OCI-LY7 (cell line): ENCODE data around the gene PHETA1. TPM values are rescaled to one million over a fixed set of nuclear protein-coding genes. Genes with fewer than 3 reads are reported as not detected.

Experiments
- BruUV-seq: library from RNA; stranded (reverse); fragments of 400-500 nt; replicated peaks from 2 replicates; lab custom pipeline; 2021; lab: Mats Ljungman, UMichigan
- CTCF ChIA-PET: fragments of 300-600 bp; sonication (Branson Sonifier 250); formaldehyde crosslinking; loops from one replicate; lab custom pipeline; 2022; ENCODE audit warnings: antibody characterized with exemption; ENCODE audit not compliant: unreplicated experiment; lab: Charles Lee
- POLR2A ChIA-PET: fragments of 300-600 bp; sonication (Branson Sonifier 250); formaldehyde crosslinking; loops from one replicate; lab custom pipeline; 2022; ENCODE audit warnings: antibody characterized with exemption; lab: Charles Lee
- DNase-seq: peaks from one replicate; pipeline ENCODE4 v3.0.0-alpha.2; 2015; ENCODE audit warnings: low spot score
- H2AFZ ChIP-seq: fragments of 200-600 bp; sonication (generic), shearing (Covaris generic); 2 replicates; pipeline ENCODE4 v1.6.1; 2014; ENCODE audit warnings: mild to moderate bottlenecking, antibody characterized with exemption, low read length, moderate library complexity
- H3K27ac ChIP-seq: fragments of 200-600 bp; sonication (generic); 2 replicates; pipeline ENCODE4 v1.5.1; 2014; ENCODE audit warnings: mixed run types, low read depth, mild to moderate bottlenecking, moderate library complexity, low read length, inconsistent platforms; ENCODE audit not compliant: poor library complexity, severe bottlenecking
- H3K36me3 ChIP-seq: fragments of 200-600 bp; sonication (generic); 2 replicates; pipeline ENCODE4 v1.6.1; 2014; ENCODE audit warnings: mild to moderate bottlenecking, antibody characterized with exemption, low read length, moderate library complexity, mixed read lengths; ENCODE audit not compliant: insufficient read depth
- H3K4me1 ChIP-seq: fragments of 200-600 bp; sonication (generic); 2 replicates; pipeline ENCODE4 v1.5.1; 2014; ENCODE audit warnings: mild to moderate bottlenecking, low read length; ENCODE audit not compliant: insufficient read depth, poor library complexity, severe bottlenecking
- H3K4me2 ChIP-seq: fragments of 200-600 bp; sonication (generic); 2 replicates; pipeline ENCODE4 v1.6.1; 2014; ENCODE audit warnings: mild to moderate bottlenecking, low read length
- H3K4me3 ChIP-seq: fragments of 200-600 bp; sonication (generic); 2 replicates; pipeline ENCODE4 v1.5.1; 2014; ENCODE audit warnings: mild to moderate bottlenecking, low read depth, low read length; ENCODE audit not compliant: poor library complexity, severe bottlenecking
- H3K79me2 ChIP-seq: fragments of 200-600 bp; sonication (generic); 2 replicates; pipeline ENCODE4 v1.6.1; 2016; ENCODE audit warnings: low read depth, mild to moderate bottlenecking, low read length, moderate library complexity, mixed read lengths; ENCODE audit not compliant: insufficient read depth
- H3K9me2 ChIP-seq: fragments of 200-600 bp; sonication (generic); 2 replicates; pipeline ENCODE4 v1.6.1; 2016; ENCODE audit warnings: mild to moderate bottlenecking, low read length, mixed read lengths; ENCODE audit not compliant: insufficient read depth
- H3K9me3 ChIP-seq: fragments of 200-600 bp; sonication (generic); 2 replicates; pipeline ENCODE4 v1.6.1; 2014; ENCODE audit warnings: mild to moderate bottlenecking, mixed run types, low read length, mixed read lengths
- H4K20me1 ChIP-seq: fragments of 200-600 bp; sonication (generic); 2 replicates; pipeline ENCODE4 v1.6.1; 2014; ENCODE audit warnings: mild to moderate bottlenecking, antibody characterized with exemption, low read length, moderate library complexity, mixed read lengths; ENCODE audit not compliant: insufficient read depth
- CTCF ChIP-seq: fragments of 200-600 bp; sonication (generic); conservative IDR thresholded peaks from 2 replicates; pipeline ENCODE4 v1.5.1; 2014; ENCODE audit warnings: mild to moderate bottlenecking, antibody characterized with exemption, low read length, moderate library complexity, mixed read lengths
- EZH2phosphoT487 ChIP-seq: fragments of 200-600 bp; sonication (generic); IDR thresholded peaks from 2 replicates; pipeline ENCODE4 v1.6.1; 2018; ENCODE audit warnings: low read depth, borderline replicate concordance, mild to moderate bottlenecking, mixed run types, antibody characterized with exemption, low read length, moderate library complexity, mixed read lengths
- intact Hi-C: fragments of 100-400 bp; cut with micrococcal nuclease; formaldehyde crosslinking; loops from one replicate; pipeline ENCODE4 v1.10.0; 2022; ENCODE audit not compliant: unreplicated experiment
- total RNA-seq, 2 experiments: library from RNA; depleted of rRNA in 1 of 2; stranded (reverse); fragments of >200 nt in 1 of 2; shearing (Covaris generic) in 1 of 2; gene quantifications; 2 replicates each; pipeline ENCODE4 v1.2.3, GENCODE V29; 2014 to 2022

Gene PHETA1
- total RNA-seq, 2 experiments from 2014 or later, result 0.73 to 2.7 TPM

- no peaks in the 10 kb centered on the region for H4K20me1 ChIP-seq
- H3K79me2 ChIP-seq, result no peaks in the 10 kb centered on the region
- TF ChIP-seq EZH2phosphoT487 (no peak), CTCF (no peak)
- H3K27ac ChIP-seq, result no peak overlapping the region
- ChIA-PET POLR2A (interaction anchor here (0.6 kb wide), 1 partner anchor 413 kb away, joined by 3 read pairs; no protein-coding TSS in a partner anchor), CTCF (no interaction called here)
- H3K4me2 ChIP-seq, result no peak overlapping the region
- no peak overlapping the region for H2AFZ ChIP-seq
- no peak for DNase-seq
- H3K4me1 ChIP-seq, result no peaks in the 10 kb centered on the region
- H3K9me2 ChIP-seq, result no peaks in the 10 kb centered on the region
- H3K36me3 ChIP-seq, result no peaks in the 10 kb centered on the region
- intact Hi-C loops, result no loop called here
- no peak overlapping the region for H3K4me3 ChIP-seq
- 0 out of 2 replicates have a peak, but pooled peaks cover 10% of the 10 kb centered on the region for H3K9me3 ChIP-seq
- no TSS peak for BruUV-seq
These were observed 20.8 kb downstream of the PHETA1 start for GRCh38 chr12:111347891-111348644.

- Histone ChIP-seq H3K9me3 (0 out of 2 replicates have a peak, but pooled peaks cover 10% of the 10 kb centered on the region), H3K4me1 (no peaks in the 10 kb centered on the region), H2AFZ (no peak overlapping the region), H3K4me2 (no peak overlapping the region), H3K4me3 (no peak overlapping the region), H3K79me2 (no peaks in the 10 kb centered on the region), H4K20me1 (no peaks in the 10 kb centered on the region), H3K27ac (no peak overlapping the region), H3K9me2 (no peaks in the 10 kb centered on the region), H3K36me3 (no peaks in the 10 kb centered on the region)
- no peak for TF ChIP-seq EZH2phosphoT487
- TF ChIP-seq CTCF, result no peak
- ChIA-PET CTCF (no interaction called here), POLR2A (no interaction called here)
- intact Hi-C loops, result no loop called here
- no peak for DNase-seq
- TSS peak; percentile 38 for BruUV-seq
These were observed 24.5 kb downstream of the PHETA1 start for GRCh38 chr12:111344254-111344875.

- no peaks in the 10 kb centered on the region for H3K9me2 ChIP-seq
- no peaks in the 10 kb centered on the region for H3K4me1 ChIP-seq
- no peaks in the 10 kb centered on the region for H3K36me3 ChIP-seq
- ChIA-PET POLR2A (no interaction called here), CTCF (no interaction called here)
- no peak overlapping the region for H3K4me3 ChIP-seq
- H3K79me2 ChIP-seq, result no peaks in the 10 kb centered on the region
- H2AFZ ChIP-seq, result no peak overlapping the region
- intact Hi-C loops, result no loop called here
- H4K20me1 ChIP-seq, result no peaks in the 10 kb centered on the region
- no peak overlapping the region for H3K27ac ChIP-seq
- no TSS peak for BruUV-seq
- no peak overlapping the region for H3K4me2 ChIP-seq
- no peak for DNase-seq
- TF ChIP-seq CTCF, result no peak
- TF ChIP-seq EZH2phosphoT487, result no peak
- 0 out of 2 replicates have a peak, but pooled peaks cover 4% of the 10 kb centered on the region for H3K9me3 ChIP-seq
These were observed 25.7 kb downstream of the PHETA1 start for GRCh38 chr12:111343181-111343580.
